Suppressor macrophage treated with lipopolysaccharide for 4 hours (primary cell): ENCODE measurements around the gene PYGO2.
"Not testable (repeated sequence)": the region's sequence is repeated elsewhere in the genome, so short reads cannot be mapped to it uniquely, and the experiment has no call there.

Experiments used
- DNase-seq: peaks from one replicate; pipeline ENCODE4 v3.0.0-alpha.2; 2020

Gene PYGO2

DNA sequence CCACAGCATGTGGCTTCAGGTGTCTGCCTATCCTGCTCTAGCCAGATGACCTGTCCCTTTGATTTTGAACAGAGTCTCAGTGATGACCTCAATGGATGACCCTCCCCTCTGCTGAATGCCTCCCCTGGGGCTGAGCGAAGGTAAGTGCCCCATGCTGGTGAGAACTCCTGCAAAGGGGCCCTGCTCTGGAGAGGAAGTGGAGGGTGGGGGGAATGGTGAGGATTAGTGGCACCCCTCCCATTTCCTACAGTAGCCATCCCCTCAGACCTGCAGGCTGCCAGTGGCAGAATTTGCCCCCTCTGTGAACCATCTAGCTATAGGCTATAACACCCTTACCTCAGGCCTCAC is 21.4 kb downstream of the PYGO2 start:
- no peak for DNase-seq

DNA sequence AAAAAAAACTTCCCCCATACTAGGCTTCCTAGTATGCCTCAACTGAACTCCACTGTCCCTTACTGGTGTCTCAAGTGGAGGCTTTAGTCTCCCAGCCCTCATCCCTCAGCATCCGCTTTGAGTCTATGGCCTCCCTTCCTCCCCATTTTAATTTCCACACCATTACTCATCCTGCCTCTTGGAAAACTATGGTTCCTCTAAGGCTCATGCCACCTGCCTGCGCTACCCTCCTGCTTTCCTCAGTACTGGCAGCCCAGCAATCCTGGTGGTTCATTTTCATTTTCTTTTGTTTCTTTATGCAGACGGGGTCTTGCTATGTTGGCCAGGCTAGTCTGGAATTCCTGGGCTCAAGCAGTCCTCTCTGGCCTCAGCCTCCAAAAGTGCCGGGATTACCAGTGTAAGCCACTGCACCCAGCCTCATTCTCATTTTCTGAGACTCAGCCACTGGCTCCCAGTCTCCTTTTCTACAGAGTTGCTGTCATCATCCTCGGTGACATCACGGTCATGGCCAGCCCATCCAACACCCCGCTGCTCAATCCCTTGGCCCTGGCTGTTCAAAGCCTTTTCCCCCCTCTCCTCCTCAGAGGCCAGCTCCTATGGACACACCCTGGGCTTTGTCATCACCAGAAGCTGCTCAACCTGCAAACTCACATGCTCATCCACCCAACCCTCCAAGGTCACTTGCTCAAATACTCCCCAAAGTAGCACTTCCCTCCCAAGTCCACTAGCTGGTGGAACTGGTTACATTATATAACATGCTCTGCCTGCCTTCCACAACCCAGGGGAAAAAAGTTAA is 22.8 kb downstream of the PYGO2 start:
- DNase-seq = no peak

DNA sequence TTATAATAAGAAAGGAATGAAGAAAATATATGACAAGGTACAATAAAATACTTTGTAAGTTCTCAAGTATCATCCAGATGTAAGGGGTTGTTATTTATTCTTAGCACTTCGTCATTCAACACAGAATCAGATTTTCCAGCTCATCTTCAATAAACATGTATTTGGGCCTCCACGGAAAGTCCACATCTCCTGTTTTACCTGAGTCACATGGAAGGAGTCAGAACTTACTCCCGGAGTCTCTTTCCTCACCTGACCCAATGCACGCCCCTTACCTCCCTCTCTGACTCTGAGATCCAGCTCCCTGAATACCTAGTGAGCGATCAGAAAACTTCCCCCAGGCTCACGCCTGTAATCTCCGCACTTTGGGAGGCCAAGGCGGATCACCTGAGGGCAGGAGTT is 23.6 kb downstream of the PYGO2 start:
- no peak for DNase-seq

DNA sequence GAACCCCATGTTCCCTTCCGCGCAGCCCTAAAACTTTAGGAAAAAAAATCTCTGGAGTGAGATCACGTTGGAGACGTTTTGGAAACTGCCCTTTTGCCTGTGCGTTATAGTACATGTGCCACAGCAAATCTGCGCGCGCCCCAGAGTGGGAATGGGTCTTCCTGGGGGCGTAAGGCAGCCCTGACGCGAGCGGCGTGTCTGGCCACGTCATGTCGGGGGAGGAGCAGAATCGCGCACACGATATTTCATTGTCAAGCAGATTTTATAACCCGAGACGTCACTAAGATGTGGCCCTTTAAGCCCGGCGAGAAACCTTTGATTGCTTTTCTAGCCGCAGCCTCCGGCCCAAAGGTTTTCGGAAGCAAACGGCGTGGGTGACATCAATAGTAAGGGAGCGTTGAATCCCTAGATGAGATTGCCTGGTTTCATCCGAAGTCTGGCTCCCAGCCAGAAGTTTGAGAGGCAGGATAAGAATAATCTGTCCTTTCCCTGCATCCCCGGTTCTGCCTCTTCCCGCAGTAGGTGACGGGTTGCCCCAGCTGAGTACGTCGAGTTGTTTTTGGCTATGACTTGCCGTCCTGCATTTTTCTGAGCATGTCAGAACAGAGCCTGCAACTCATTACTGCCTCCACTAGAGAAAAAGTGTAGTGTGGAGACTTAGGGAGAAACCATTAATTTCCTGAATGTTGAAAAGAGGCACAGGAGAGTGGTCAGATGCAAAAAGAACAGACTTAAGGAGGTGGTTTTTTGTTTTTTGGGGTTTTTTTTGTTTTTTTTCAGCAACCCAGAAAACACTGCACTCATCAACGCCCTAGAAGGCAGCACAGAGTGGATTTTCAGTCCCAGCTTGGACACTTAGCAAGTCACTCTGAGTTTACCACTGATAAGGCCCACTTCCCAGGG is 24.2 kb downstream of the PYGO2 start:
- peak; percentile 92 for DNase-seq

DNA sequence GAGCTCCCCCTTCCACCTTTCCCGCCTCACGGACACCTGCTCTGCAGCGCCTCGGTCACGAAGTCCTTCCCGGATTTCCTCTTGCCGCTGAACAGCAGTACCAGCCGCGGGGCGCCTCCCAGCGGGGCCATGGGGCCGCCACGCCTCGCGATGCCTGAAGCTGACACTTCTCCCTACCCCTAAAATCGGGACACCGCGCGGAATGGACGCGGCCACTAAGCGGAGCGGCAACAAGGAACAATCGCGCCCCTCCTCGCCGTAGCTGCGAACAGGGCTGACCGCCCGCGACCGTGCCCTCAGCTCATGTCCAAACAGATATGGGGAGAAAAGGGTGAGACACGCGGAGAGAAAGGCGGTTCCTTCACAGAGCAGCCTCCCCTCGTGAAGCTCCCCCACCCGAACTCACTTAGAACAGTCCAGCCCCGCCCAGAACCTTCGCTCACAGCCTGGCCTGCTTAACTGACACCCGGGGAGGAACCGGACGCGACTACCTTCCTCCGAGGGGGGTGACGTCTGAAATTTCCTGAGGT is 25.0 kb downstream of the PYGO2 start, which contains the start of gene PMVK:
Gene PMVK, minus strand, starts transcription at position 165 of the 530 bp plus-strand sequence. Its CDS starts 34 bp downstream, at position 131.
- peak; percentile 96 for DNase-seq

DNA sequence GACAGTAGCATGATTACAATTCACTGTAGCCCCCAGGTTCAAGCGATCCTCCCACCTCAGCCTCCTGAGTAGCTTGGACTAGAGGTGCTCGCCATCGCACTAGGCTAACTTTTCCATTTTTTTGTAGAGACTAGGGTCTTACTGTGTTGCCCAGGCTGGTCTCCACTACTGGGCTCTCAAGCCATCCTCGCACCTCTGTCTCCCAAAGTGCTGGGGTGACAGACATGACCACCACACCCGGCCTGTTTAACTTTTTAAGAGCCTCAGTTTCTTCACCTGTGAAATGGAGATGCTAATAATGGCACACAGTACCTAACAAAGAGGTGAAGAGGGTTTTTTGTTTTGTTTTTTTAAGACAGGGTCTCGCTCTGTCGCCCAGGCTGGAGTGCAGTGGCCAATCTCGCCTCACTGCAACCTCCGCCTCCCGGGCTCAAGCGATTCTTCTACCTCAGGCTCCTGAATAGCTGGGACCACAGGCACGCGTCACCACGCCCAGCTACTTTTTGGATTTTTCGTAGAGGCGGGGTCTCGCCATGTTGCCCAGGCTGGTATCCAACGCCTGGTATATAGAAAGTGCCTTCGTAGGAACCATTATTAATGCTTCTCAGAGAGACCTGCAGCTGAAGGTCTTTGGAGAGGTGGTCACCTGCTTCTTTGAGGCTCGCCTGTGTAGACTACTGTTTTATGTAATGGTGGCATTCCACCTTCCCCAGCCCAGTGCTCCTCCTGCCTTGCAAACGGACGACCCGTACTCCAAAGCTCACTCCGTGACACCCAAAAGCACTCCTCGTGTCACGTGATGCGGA is 25.6 kb downstream of the PYGO2 start:
- no peak for DNase-seq

DNA sequence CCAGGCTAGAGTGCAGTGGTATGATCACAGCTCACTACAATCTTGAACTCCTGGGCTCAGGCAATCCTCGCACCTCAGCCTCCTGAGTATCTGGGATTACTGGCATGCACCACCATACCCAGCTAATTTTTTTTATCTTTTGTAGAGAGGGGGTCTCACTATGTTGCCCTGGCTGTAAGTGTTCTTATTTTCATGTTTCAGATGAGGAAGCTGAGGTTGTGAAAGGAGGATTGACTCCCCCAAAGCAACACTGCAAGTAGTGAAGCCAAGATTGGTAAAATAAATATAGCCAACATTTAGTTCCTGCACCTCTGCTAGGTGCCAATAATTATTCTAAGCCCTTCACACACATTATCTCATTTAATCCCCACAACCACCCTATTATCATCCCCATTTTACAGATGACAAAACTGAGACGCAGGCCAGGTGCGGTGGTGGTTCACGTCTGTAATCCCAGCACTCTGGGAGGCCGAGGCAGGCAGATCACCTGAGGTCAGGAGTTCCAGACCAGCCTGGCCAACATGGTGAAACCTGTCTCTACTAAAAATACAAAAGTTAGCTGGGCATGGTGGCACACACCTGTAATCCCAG is 27.1 kb downstream of the PYGO2 start:
- no peak for DNase-seq

DNA sequence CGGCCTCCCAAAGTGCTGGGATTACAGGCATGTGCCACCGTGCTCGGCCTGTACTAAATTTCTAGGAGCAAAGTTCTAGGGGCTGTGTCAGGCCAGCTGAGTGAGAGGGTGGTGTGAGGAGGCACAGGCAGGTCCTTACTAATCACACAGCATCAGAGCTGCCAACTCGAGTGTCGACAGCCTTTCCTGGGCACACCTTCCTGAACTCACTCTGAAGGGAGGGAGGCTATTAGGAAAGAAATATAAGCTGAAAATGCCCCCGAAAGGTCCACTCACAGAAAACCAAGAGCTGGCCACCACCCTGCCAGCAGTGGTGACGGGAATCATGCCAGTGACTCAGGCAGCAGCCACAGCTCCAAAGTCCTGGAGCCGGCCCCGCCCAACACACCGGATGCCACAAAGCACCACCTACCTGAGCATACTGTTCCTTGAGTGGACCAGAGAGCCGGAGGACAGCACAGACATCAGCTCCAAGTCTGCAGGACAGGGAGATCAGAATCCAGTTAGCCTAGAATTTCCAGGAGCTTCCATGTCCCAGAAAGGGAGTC is 29.6 kb downstream of the PYGO2 start:
- no peak for DNase-seq

DNA sequence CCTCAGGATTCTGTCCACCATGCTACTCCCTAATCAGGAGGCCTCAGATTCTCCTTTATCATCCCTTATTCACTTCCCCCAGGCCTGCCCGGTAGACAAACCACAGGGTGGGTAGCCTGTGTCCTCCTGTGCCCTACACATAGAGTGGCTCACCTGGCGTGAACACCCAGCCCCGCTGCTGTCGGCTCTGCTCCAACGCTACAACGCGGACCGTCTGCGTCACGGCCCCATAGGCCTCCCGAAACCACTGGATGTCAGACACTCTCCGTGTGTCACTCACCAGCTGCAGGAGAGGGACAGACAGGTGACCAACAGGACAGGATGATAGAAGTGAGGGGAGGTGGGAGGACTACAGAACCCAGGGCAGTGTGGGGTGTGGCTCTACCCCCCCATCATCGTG is 35.4 kb downstream of the PYGO2 start:
- no peak for DNase-seq

DNA sequence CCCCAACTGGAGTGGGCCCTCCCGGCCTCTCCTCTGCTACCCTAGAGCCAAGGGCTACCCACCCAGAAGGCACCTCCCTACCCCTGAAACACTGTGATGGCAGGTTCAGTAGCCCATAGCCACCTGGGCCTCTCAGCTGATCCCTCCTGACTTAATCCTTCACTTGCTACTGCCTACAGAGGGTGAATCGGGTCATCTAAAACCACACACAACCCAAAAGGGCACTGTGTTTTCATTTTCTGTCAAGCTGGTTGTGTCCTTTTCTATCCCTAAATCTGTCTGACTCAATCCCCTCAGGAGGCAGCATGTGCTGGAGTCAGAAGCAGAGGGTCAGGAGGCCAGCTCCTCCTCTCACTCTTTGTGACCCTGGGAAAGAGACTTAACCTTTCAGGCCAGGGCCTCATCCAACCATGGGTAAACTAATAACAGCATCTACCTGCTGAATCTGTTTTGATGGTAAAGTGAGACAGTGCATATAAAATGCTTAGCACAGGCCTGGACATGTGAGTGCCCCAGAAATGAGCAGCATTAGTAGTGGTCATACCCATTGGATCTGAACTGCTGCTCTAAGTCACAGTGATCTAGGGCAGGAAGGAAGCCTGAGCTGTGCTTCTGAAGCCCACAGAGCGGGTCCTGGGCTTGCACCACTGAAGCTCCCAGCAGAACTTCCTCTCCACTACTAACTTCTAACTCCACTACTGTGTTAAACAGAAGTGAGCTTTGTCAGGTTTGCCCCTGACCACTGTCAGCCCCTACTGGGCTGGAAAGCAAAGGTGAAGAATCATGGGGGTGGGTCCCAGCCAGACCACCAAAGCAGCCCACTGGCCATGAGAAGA is 36.0 kb downstream of the PYGO2 start:
- DNase-seq = no peak

DNA sequence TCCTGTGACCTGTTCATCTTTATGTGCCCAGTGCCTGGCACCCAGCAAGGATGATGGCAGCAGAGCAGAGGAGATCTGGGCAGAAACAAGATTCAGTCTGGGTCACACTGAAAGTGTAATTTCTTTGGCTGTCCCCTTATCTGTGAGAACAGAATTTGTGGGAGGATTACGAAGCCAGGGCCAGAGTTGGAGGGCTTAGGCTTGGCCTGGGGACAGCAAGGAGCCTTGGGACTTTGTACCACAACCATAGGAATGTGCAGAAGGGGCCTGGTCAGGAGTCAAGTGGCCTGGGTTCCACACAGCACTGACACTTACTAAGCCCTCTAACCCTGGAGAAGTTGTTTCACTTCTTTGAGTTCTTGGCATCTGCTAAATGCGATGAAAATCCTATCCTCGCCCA is 37.9 kb downstream of the PYGO2 start:
- no peak for DNase-seq

DNA sequence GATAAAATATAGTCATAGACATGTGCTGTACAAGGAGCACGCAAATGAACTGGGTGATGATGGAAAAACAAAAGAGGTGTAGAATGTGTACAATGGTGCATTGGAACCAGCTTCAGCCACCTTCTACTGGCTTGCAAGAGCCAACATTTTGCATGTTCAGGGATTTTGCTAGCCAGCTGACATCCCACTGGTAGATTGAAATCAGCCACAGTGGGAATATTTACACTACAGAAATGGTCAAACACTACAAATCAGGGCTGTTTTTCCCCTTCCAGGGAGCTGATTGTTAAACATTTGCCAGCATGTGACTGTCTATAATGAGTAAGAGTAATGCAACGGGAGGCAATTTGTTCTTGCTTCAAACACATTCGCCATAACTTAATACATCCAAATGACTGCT is 48.3 kb downstream of the PYGO2 start:
- no peak for DNase-seq

DNA sequence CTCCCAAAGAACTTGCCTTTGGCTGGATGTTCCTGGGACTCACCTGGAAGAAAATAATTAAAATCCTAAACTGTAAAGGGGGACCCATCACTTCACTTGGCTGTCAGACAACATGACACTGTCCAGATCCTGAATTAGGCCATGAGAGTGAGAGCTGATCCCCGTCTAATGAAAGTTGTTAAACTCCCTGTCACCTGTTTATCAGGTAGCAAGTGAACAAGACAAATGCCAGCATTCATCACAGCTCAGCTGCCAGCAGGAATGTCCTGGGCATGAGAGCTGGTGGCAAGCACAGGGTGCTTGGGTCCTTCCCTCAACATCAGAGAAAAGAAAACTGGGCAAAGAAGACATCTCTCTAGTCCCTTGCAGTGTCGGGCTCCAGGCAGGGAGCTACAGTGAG is 48.8 kb downstream of the PYGO2 start:
- no peak for DNase-seq

DNA sequence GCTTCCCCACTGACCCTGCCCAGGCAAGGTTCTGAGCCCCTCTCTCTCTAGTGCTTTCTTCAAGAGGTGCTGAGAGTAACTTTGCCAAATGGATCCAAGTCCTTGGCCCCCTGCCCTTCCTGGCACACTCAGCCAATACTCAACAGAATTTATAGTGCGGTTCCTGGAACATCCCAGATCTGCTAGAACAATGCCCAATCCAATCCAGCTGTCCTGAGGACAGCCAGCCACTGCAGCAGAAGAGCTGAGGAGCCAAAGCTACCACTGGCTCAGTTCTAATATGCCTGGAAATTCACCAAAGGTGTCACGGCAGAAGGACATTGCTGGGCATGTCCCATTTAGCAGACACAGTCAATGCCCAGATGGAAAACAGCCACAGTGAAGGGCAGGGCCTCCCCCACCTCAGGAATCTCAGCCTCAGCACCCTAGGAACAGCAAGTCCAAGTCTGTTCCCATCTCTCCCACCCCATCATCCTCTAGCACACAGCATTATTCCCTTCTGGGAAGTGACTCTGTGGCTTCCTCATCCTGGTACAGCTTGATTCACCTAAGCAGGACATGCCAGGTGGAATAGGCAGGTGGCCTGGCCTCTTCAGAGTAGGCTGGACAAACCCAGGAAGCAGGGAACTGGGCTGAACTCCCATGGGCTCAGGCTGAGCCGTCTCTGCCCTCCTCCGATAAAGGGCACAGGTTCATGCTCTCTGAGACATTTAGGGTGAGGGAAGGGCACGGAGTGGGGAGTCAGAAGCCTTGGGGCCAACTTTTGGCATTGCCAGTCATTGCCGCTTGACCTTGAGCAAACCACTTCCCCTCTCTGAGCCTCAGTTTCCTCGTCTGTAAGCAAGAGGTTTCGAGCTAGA is 49.7 kb downstream of the PYGO2 start:
- no peak for DNase-seq

DNA sequence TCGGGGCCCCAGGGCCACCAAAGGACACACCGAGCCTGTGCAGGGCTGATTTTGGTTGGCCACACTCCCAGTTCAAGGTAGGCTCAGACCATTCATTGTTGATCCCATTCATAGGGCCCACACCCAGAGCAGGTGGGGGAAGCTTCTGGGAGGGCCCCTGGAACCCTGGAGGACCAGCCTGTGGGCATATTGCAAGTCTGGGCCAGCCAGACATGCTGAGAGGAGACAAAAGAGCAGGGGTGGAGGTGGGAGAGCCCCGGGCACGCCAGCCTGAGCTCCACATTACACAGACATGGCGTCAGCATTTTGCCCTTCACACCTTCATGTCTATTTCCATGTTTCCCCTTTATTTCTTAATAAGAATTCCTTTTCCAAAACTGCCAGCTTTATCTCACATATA is 50.7 kb downstream of the PYGO2 start:
- DNase-seq = no peak

DNA sequence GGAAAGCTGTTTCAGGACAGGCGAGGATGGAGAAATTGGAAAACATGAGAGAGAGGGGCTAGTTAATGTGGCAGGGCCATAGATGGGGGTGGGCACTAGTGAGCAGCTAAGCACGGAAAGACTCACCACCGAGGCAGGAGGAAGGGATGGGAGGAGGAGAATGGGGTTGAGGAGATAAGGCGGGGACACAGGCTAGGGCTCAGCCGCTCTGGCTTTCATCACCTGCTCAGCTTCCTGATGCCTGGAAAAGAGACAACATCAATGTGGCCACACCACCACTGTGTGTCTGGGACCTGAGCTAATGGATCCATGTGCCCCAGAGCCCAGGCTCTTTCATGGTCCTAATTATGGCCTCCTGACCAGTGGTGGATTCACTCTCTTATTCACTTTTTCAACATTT is 52.6 kb downstream of the PYGO2 start:
- no peak for DNase-seq

DNA sequence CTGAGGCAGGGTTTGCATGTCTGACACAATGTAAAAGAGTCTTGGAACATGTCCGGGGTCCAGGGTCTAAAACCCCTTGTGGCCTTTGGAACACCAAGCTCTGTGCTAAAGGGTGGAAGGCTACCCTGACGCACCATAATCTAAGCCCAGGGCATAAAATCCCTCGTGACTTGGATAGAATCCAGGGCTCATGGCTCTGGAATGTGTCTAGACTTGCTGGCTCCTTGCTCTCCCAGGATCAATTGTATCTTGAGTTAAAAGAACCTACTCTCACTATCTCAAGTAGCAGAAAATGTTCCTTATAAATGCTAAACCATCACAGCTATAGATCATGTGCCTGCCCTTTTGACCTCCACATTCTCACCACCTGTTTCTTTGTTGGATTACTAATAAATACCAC is 53.5 kb downstream of the PYGO2 start:
- not testable (repeated sequence) for DNase-seq
